ENCODE results near the gene RP2.

Gene RP2

GRCh38 chrX:46836701-46837557 lies at the start of gene RP2:
Gene RP2 (plus strand): TSS chrX:46837043. CDS start chrX:46837101, 58 bp downstream.
- FAIRE-seq, result no peak
- no peak for TF ChIP-seq CTCF (IDR thresholded peaks at IDR 0.05; ENCODE audit: insufficient read depth, missing control alignments)
- DNase-seq (ENCODE audit: insufficient read length, low spot score), result no peak

- no peak for TF ChIP-seq CTCF (IDR thresholded peaks at IDR 0.05; ENCODE audit: insufficient read depth, missing control alignments)
- FAIRE-seq (no peak), DNase-seq (ENCODE audit: insufficient read length, low spot score) (no peak)
Observed at GRCh38 chrX:46788902-46789301, 47.9 kb upstream of the RP2 start.

- TF ChIP-seq CTCF (IDR thresholded peaks at IDR 0.05; ENCODE audit: insufficient read depth, missing control alignments), result no peak
- FAIRE-seq (no peak), DNase-seq (ENCODE audit: insufficient read length, low spot score) (no peak)
Observed at GRCh38 chrX:46791927-46792809, 44.7 kb upstream of the RP2 start.

- no peak for DNase-seq (ENCODE audit: insufficient read length, low spot score)
- FAIRE-seq, result no peak
- no peak for TF ChIP-seq CTCF (IDR thresholded peaks at IDR 0.05; ENCODE audit: insufficient read depth, missing control alignments)
Observed at GRCh38 chrX:46792810-46793188, 44.0 kb upstream of the RP2 start.

GRCh38 chrX:46793386-46794143 lies 43.3 kb upstream of the RP2 start:
- FAIRE-seq (no peak), DNase-seq (ENCODE audit: insufficient read length, low spot score) (no peak)
- no peak for TF ChIP-seq CTCF (IDR thresholded peaks at IDR 0.05; ENCODE audit: insufficient read depth, missing control alignments)

GRCh38 chrX:46796574-46797191 lies 40.2 kb upstream of the RP2 start:
- peak; percentile 63 for TF ChIP-seq CTCF (IDR thresholded peaks at IDR 0.05; ENCODE audit: insufficient read depth, missing control alignments)
- DNase-seq (ENCODE audit: insufficient read length, low spot score) (no peak), FAIRE-seq (no peak)
